Activated CD8-positive, alpha-beta memory T cell treated with anti-CD3 and anti-CD28 coated beads for 48 hours (primary cell): ENCODE measurements around the gene SENP1.

Experiments
- DNase-seq, 3 experiments: peaks; one replicate each; pipeline ENCODE4 v3.0.0-alpha.2; 2020; ENCODE audit warnings: low read depth in 2 of 3, low spot score in 2 of 3

SENP1 gene

DNA sequence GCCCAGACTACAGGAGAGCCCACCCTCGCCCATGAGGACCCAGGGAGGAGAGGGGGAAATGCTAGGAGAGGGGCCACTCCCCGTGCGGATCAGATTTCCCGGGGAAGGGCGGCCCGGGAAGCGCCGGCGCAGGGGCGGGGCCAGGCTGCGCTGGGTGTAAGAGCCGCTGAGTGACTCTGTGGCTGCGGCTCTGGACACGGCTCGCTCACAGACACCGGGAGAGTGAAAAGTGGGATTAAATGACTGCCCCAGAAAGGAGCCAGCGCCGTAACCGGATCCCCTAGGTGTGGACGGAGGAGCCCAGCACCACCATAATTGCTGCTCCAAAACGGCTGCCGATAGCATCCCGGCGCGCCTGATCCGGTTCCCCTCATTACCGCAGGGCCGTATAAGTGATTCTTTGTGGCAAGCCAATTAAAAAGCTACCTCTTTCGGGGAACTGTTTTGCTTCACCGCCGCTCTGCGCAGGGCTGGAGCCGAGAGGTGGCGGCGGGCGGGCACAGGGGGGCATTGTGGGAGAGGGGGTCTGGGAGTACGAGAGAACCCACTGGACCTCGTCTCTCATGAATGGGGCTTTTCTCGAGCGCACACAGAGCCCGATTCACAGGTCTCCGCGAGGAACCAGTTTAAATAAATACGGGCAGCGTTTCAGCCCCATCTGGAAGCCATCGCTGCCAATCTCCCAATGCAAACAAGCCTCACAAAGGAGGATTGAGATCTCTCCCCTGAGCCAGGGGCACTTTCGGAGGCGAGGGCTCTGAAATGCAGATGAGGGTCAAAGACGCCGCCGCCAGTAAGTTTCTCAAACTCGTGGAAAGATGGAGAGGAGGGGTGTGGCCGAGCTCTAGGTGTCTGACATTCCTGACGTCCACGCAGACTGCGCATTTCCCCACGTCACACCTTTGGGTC, 104.1 kb downstream of the SENP1 start:
- no peak for DNase-seq

DNA sequence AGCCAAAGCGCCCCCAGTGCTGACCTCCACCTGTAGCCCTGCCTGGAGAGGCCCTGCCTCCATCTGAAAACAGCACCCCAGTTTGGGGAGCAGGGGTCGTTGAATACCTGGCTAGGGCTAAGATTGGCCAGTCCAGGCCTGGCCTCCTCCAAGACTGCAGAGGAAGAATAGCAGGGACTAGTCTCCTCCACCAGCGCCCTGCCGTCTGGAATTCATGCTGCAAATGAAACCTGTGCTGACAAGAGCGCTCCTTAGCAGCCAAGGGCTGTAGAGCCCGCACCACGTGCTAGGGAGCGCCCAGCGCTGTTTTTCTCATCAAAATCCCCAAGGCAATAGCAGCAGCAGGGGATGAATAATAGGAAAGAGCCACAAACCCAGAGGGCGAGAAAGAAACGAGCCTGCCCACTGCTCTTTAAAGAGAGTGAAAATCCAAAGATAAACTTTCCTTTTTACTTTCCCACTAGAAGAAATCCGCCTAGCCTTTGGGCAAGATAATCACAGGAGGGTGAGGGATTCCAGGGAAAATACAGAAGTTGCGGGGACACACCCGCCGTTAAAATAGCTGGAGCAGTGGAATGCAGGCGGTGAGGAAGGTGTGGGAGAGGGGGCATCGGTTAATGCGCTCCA, 104.9 kb downstream of the SENP1 start:
- DNase-seq, result no peak

DNA sequence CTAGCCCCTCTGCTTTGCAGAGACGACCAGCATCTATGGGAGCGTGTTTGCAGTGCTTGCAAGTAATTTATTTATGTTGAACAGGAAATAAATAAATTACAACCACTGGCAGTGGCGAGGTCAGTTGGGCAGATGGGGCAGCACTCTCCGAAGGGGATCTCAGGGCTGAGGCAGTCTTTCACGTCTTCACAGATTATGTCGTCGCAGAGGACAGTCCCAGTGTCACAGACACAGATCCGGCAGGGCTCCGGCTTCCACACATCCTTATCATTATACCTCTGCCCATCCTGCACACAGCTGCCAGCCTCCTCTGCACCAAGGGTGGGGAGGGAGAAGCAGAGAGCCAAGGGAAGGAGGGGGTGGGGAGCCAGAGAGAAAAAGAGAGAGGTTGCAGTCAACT, 106.1 kb downstream of the SENP1 start:
- DNase-seq, result no peak

DNA sequence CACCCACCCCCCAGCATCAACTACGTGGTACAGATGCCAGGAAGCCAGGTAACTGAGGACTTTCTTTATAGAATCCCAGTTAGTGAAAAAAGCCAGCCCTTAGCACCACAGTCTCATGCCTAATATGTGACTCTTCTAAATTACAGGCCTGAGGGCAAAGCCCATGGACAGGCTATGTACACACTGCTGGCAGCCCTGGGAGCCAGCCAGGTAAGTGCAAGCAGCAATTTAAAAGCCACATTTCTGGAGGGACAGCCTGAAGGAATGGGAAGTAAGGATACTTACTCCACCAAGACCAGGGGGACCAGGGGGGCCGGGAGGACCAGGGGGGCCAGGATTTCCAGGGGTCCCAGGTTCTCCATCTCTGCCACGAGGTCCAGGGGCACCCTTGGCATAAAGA, 108.6 kb downstream of the SENP1 start:
- DNase-seq, result no peak

DNA sequence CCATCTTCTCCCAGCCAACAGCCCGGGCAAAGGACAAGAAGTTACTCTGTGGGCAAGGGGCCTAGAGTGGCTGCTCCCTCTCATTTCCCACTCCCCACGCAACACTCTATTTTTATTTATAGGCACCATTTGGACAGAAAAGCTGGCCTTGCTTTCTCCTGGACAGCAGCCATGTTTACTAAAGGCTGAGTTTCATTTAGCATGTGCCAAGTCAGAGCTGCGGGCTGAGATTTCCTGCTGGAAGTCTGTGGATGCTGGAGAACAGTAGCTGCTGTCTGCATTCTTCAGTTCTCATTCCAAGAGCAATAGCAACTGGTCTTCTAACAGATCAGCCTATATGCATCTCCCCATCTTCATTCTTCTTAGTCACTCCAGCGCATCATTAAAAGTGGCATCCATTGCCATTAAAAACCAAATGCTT, 109.9 kb downstream of the SENP1 start:
- DNase-seq, result no peak

DNA sequence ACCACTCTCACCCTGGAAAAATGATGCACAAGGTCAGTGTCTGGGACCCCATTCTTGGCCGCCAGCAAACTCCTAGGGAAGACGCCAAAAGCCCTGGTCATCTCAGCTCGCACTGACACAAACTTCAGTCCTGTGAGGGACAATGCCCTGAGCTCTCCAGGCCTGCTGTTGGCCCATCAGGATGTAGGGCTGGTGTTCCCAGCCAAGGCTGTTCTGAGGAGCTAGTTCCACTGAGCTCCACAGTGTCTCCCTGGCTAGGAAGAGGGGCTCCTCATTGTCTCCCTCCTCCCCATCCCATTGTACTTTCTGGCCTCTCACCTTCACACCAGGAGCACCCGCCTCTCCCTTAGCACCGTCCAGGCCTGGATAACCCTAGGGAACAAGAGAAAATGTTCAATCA, 112.4 kb downstream of the SENP1 start:
- DNase-seq, result no peak
